Measurements from ENCODE around the gene ASF1B.

GRCh38 chr19:14149509-14149994 is 13.2 kb upstream of the ASF1B start:
- TF ChIP-seq POLR2A (IDR thresholded peaks at IDR 0.05; ENCODE audit: borderline replicate concordance, extremely low read depth, insufficient read depth, insufficient read length) (no peak), CTCF (IDR thresholded peaks at IDR 0.05 in 2 of 3, conservative IDR thresholded peaks at IDR 0.05 in 1 of 3; ENCODE audit: borderline replicate concordance in 1 of 3, insufficient read depth in 1 of 3, low read depth in 2 of 3, low read length in 2 of 3) (no peak), RAD21 (IDR thresholded peaks at IDR 0.05; ENCODE audit: low read depth) (no peak), JUND (IDR thresholded peaks at IDR 0.05) (no peak), POLR2AphosphoS5 (IDR thresholded peaks at IDR 0.05; ENCODE audit: low read depth, low read length) (no peak), REST (IDR thresholded peaks at IDR 0.05; ENCODE audit: low read depth) (no peak), ZFX (IDR thresholded peaks at IDR 0.05) (no peak), EZH2 (IDR thresholded peaks at IDR 0.05) (no peak), MAX (IDR thresholded peaks at IDR 0.05) (no peak), SP1 (IDR thresholded peaks at IDR 0.05; ENCODE audit: low read depth) (no peak), ZNF274 (IDR thresholded peaks at IDR 0.05; ENCODE audit: low read depth, low read length) (no peak), EZH2phosphoT487 (IDR thresholded peaks at IDR 0.05; ENCODE audit: borderline replicate concordance) (no peak), TCF7L2 (IDR thresholded peaks at IDR 0.05; ENCODE audit: borderline replicate concordance, extremely low read depth, insufficient read depth, insufficient read length) (no peak)

Data from HCT116 (cell line).